ENCODE results near the gene GNAQ.

DNA sequence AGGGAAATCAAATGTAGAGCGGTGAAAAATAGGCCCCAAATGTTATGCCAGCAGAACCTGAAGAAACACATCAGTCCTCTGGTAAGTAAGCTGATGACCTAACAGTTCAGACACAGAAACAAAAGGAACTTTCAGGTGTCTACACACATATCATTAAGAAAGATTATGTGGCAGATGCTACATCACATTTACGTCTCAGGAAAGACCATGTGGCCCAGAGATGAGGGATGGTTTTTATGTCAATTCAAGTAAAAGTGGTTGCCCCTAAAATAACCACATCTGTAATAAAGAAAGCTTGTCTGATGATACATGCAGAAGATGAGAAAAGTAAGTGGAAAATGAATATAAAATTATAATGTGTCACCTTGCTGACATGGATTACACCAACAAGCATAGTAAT lies 31.4 kb downstream of the GNAQ start:
- TF ChIP-seq CTCF (IDR thresholded peaks at IDR 0.05) (no peak), POLR2A (IDR thresholded peaks at IDR 0.05) (no peak), EP300 (IDR thresholded peaks at IDR 0.05) (no peak)
